C4-2B (cell line): ENCODE data around the gene PDK2.
"Not testable (repeated sequence)": the region's sequence is repeated elsewhere in the genome, so short reads cannot be mapped to it uniquely, and the experiment has no call there.

Experiments used
- ZFX ChIP-seq: fragments of 450-650 bp; IDR thresholded peaks from 2 replicates; pipeline ENCODE4 v1.6.1; 2017
- TF ChIP-seq, protein P1 (sequence below): fragments of 450-650 bp; conservative IDR thresholded peaks from 2 replicates; pipeline ENCODE4 v1.5.1; 2017; ENCODE audit warnings: mild to moderate bottlenecking

DNA sequence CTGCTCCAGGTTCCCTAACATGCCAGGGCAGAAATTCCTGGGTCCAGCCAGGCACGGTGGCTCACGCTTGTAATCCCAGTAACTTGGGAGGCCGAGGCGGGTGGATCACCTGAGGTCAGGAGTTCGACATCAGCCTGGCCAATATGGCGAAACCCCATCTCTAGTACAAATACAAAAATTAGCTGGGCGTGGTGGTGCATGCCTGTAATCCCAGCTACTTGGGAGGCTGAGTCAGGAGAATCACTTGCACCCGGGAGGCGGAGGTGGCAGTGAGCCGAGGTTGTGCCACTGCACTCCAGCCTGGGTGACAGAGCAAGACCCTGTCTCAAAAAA, 33.5 kb upstream of the PDK2 start:
- TF ChIP-seq, protein P1, sequence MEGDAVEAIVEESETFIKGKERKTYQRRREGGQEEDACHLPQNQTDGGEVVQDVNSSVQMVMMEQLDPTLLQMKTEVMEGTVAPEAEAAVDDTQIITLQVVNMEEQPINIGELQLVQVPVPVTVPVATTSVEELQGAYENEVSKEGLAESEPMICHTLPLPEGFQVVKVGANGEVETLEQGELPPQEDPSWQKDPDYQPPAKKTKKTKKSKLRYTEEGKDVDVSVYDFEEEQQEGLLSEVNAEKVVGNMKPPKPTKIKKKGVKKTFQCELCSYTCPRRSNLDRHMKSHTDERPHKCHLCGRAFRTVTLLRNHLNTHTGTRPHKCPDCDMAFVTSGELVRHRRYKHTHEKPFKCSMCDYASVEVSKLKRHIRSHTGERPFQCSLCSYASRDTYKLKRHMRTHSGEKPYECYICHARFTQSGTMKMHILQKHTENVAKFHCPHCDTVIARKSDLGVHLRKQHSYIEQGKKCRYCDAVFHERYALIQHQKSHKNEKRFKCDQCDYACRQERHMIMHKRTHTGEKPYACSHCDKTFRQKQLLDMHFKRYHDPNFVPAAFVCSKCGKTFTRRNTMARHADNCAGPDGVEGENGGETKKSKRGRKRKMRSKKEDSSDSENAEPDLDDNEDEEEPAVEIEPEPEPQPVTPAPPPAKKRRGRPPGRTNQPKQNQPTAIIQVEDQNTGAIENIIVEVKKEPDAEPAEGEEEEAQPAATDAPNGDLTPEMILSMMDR: not testable (repeated sequence)
- TF ChIP-seq ZFX: not testable (repeated sequence)
